GM23338 (cell line): ENCODE measurements around the gene ZFP64. TPM values are rescaled to one million over a fixed set of nuclear protein-coding genes. Genes with fewer than 3 reads are reported as not detected.
A peak's percentile ranks its signal among the peaks of the same experiment; 100 is the strongest.

Experiments
- ATAC-seq: fragments of 200-7000 bp; cut with Tn5 transposase; 3 replicates; pipeline ENCODE4 v1.9.1; 2020
- DNase-seq: peaks from one replicate; pipeline ENCODE4 v3.0.0-alpha.2; 2015; ENCODE audit warnings: low spot score
- H2AFZ ChIP-seq: fragments of 200-600 bp; sonication (generic); 2 replicates; pipeline ENCODE4 v1.8.0; 2016; ENCODE audit warnings: antibody characterized with exemption, mild to moderate bottlenecking, moderate library complexity
- H3F3A ChIP-seq: fragments of 200-600 bp; sonication (generic); replicated peaks from 2 replicates; pipeline ENCODE4 v1.8.0; 2017; ENCODE audit warnings: antibody characterized with exemption, mixed run types, low read depth
- H3K27ac ChIP-seq: fragments of 200-600 bp; sonication (generic); 2 replicates; pipeline ENCODE4 v1.6.1; 2016; ENCODE audit warnings: low read depth
- H3K27me3 ChIP-seq: fragments of 200-600 bp; sonication (generic); 2 replicates; pipeline ENCODE4 v1.8.0; 2016; ENCODE audit warnings: mild to moderate bottlenecking, mixed run types, moderate library complexity; ENCODE audit not compliant: insufficient read depth
- H3K36me3 ChIP-seq: fragments of 200-600 bp; sonication (generic); 2 replicates; pipeline ENCODE4 v1.8.0; 2016; ENCODE audit warnings: mild to moderate bottlenecking; ENCODE audit not compliant: insufficient read depth
- H3K4me1 ChIP-seq: fragments of 200-600 bp; sonication (generic); 2 replicates; pipeline ENCODE4 v1.8.0; 2016; ENCODE audit warnings: mild to moderate bottlenecking, moderate library complexity; ENCODE audit not compliant: insufficient read depth
- H3K4me2 ChIP-seq: fragments of 200-600 bp; sonication (generic); 2 replicates; pipeline ENCODE4 v1.7.1; 2017; ENCODE audit warnings: mixed run types
- H3K4me3 ChIP-seq: fragments of 200-600 bp; sonication (generic); 2 replicates; pipeline ENCODE4 v1.6.1; 2016; ENCODE audit warnings: mixed run types
- H3K79me2 ChIP-seq: fragments of 200-600 bp; sonication (generic); replicated peaks from 2 replicates; pipeline ENCODE4 v1.8.0; 2017; ENCODE audit warnings: mild to moderate bottlenecking; ENCODE audit not compliant: insufficient read depth
- H3K9me2 ChIP-seq: fragments of 200-600 bp; sonication (generic); 2 replicates; pipeline ENCODE4 v1.8.0; 2017; ENCODE audit not compliant: insufficient read depth
- H4K20me1 ChIP-seq: fragments of 200-600 bp; sonication (generic); replicated peaks from 2 replicates; pipeline ENCODE4 v1.8.0; 2017; ENCODE audit warnings: mild to moderate bottlenecking; ENCODE audit not compliant: insufficient read depth
- H3K27ac Mint-ChIP-seq: 2 replicates; pipeline ENCODE4 v1.8.0; 2020; ENCODE audit warnings: inconsistent platforms, mild to moderate bottlenecking, moderate library complexity, mixed read lengths
- H3K27me3 Mint-ChIP-seq: 3 replicates; pipeline ENCODE4 v1.8.0; 2022; ENCODE audit warnings: low read depth, mild to moderate bottlenecking, moderate library complexity, mixed read lengths, inconsistent platforms; ENCODE audit not compliant: insufficient read depth, poor library complexity
- H3K36me3 Mint-ChIP-seq: 3 replicates; pipeline ENCODE4 v1.8.0; 2021; ENCODE audit warnings: low read depth, mild to moderate bottlenecking, inconsistent platforms, moderate library complexity, mixed read lengths
- H3K4me1 Mint-ChIP-seq: 3 replicates; pipeline ENCODE4 v1.8.0; 2020; ENCODE audit warnings: mild to moderate bottlenecking, inconsistent platforms, mixed read lengths
- H3K4me3 Mint-ChIP-seq: 3 replicates; pipeline ENCODE4 v1.8.0; 2021; ENCODE audit warnings: moderate library complexity, mild to moderate bottlenecking, inconsistent platforms, mixed read lengths
- H3K9me3 Mint-ChIP-seq: 3 replicates; pipeline ENCODE4 v1.8.0; 2020; ENCODE audit warnings: moderate library complexity, mild to moderate bottlenecking, inconsistent platforms, mixed read lengths
- CREB1 ChIP-seq: fragments of 250-450 bp; sonication (Bioruptor Pico); IDR thresholded peaks from 2 replicates; pipeline ENCODE4 v1.5.0; 2020; ENCODE audit warnings: low read depth, mild to moderate bottlenecking, moderate library complexity
- EZH2 ChIP-seq: fragments of 200-600 bp; sonication (generic); IDR thresholded peaks from one replicate; pipeline ENCODE4 v1.8.0; 2017; ENCODE audit warnings: antibody characterized with exemption, mild to moderate bottlenecking, low read depth; ENCODE audit not compliant: unreplicated experiment
- EZH2phosphoT487 ChIP-seq: fragments of 200-600 bp; sonication (generic); IDR thresholded peaks from one replicate; pipeline ENCODE4 v1.8.1; 2018; ENCODE audit warnings: antibody characterized with exemption; ENCODE audit not compliant: unreplicated experiment
- NANOG ChIP-seq: IDR thresholded peaks from 2 replicates; pipeline ENCODE4 v1.6.1; 2016; ENCODE audit warnings: antibody characterized with exemption, borderline replicate concordance
- REST ChIP-seq: IDR thresholded peaks from one replicate; pipeline ENCODE4 v1.6.1; 2018; ENCODE audit warnings: antibody characterized with exemption; ENCODE audit not compliant: unreplicated experiment
- ZNF114 ChIP-seq: fragments of 250-450 bp; sonication (Bioruptor Pico); IDR thresholded peaks from 2 replicates; pipeline ENCODE4 v1.5.0; 2020; ENCODE audit warnings: mild to moderate bottlenecking, moderate library complexity
- ZNF331 ChIP-seq: fragments of 250-450 bp; sonication (Bioruptor Pico); IDR thresholded peaks from 2 replicates; pipeline ENCODE4 v1.5.0; 2020; ENCODE audit warnings: low read depth, mild to moderate bottlenecking, moderate library complexity
- ZNF462 ChIP-seq: fragments of 250-450 bp; sonication (Bioruptor Pico); IDR thresholded peaks from 2 replicates; pipeline ENCODE4 v1.5.0; 2020; ENCODE audit warnings: mild to moderate bottlenecking, moderate library complexity
- polyA plus RNA-seq: library from polyadenylated mRNA; unstranded; fragments of >200 nt; fragmentation: Nextera tagmentation; extraction: Ambion mirVana; gene quantifications from 2 replicates; pipeline ENCODE4 v1.2.1, GENCODE V29; 2016
- total RNA-seq: library from RNA; depleted of rRNA; stranded (reverse); fragments of >200 nt; shearing (Covaris generic); gene quantifications from 2 replicates; pipeline ENCODE4 v1.2.3, GENCODE V29; 2014

Gene ZFP64
- total and polyA plus RNA-seq, 2 experiments from 2014 or later: 9.6 to 30.4 TPM

- Histone ChIP-seq H3K4me3 (no peak overlapping the region), H3K27ac (no peak overlapping the region), H3K27me3 (peaks cover 23% of the 10 kb centered on the region), H3K9me2 (no peaks in the 10 kb centered on the region), H3K79me2 (no peaks in the 10 kb centered on the region), H3F3A (0 out of 2 replicates have a peak, but pooled peaks cover 3% of the 10 kb centered on the region), H4K20me1 (no peaks in the 10 kb centered on the region), H3K4me2 (no peak overlapping the region), H2AFZ (no peak overlapping the region), H3K4me1 (0 out of 2 replicates have a peak, but pooled peaks cover 5% of the 10 kb centered on the region), H3K36me3 (no peaks in the 10 kb centered on the region)
- peaks cover 9% of the 10 kb centered on the region; the same call in 2 of the 3 replicates for H3K4me1 Mint-ChIP-seq
- TF ChIP-seq EZH2phosphoT487: no peak
- TF ChIP-seq ZNF114 (CRISPR knock-in tag): no peak
- H3K36me3 Mint-ChIP-seq: no peaks in the 10 kb centered on the region
- no peak overlapping the region for H3K4me3 Mint-ChIP-seq
- no peak overlapping the region for H3K27ac Mint-ChIP-seq
- peaks cover 23% of the 10 kb centered on the region for H3K27me3 Mint-ChIP-seq
- no peak for ATAC-seq
- DNase-seq: no peak
- H3K9me3 Mint-ChIP-seq: 0 out of 3 replicates have a peak, but pooled peaks cover 2% of the 10 kb centered on the region
Observed at GRCh38 chr20:52110456-52110855, 81.1 kb downstream of the ZFP64 start.

GRCh38 chr20:52105442-52106422, 85.8 kb downstream of the ZFP64 start:
- H3K9me3 Mint-ChIP-seq: 0 out of 3 replicates have a peak, but pooled peaks cover under 1% of the 10 kb centered on the region
- peak; percentile 53 for ATAC-seq
- Histone ChIP-seq H3K4me3 (peak overlapping the region; percentile 84), H3K36me3 (no peaks in the 10 kb centered on the region), H3K4me2 (peak overlapping the region; percentile 87), H2AFZ (peak overlapping the region; percentile 81), H3K9me2 (no peaks in the 10 kb centered on the region), H3F3A (peaks cover 31% of the 10 kb centered on the region; the same call in 1 of the 2 replicates), H3K27me3 (peaks cover 61% of the 10 kb centered on the region), H3K27ac (peak overlapping the region; percentile 90), H3K79me2 (no peaks in the 10 kb centered on the region), H4K20me1 (peaks cover 11% of the 10 kb centered on the region), H3K4me1 (peaks cover 27% of the 10 kb centered on the region)
- H3K4me3 Mint-ChIP-seq: peak overlapping the region; percentile 72
- DNase-seq: peak; percentile 96
- H3K4me1 Mint-ChIP-seq: peaks cover 24% of the 10 kb centered on the region
- H3K36me3 Mint-ChIP-seq: 0 out of 3 replicates have a peak, but pooled peaks cover 3% of the 10 kb centered on the region
- H3K27ac Mint-ChIP-seq: peak overlapping the region; percentile 68; the same call in 1 of the 2 replicates
- peaks cover 50% of the 10 kb centered on the region for H3K27me3 Mint-ChIP-seq
- TF ChIP-seq ZNF331 (no peak), CREB1 (CRISPR knock-in tag) (peak; percentile 29; the same call in 1 of the 2 replicates), REST (no peak), ZNF114 (CRISPR knock-in tag) (no peak), ZNF462 (CRISPR knock-in tag) (0 out of 2 replicates have a peak, but pooled peaks have one; percentile 10), NANOG (peak; percentile 66), EZH2 (no peak), EZH2phosphoT487 (no peak)
